NB4 (cell line): ENCODE measurements around the gene AGBL1.

Experiments
- DNase-seq: peaks from one replicate; pipeline ENCODE4 v3.0.0; 2010; ENCODE audit warnings: low read depth
- H3K4me3 ChIP-seq: one replicate; pipeline ENCODE4 v1.5.1; 2011; ENCODE audit warnings: mild to moderate bottlenecking, low read depth, low read length, moderate library complexity
- CTCF ChIP-seq: IDR thresholded peaks from one replicate; pipeline ENCODE4 v1.5.1; 2012; ENCODE audit warnings: low read depth, low read length
- MYC ChIP-seq: IDR thresholded peaks from 2 replicates; pipeline ENCODE4 v1.6.1; 2011; ENCODE audit warnings: low read depth, low read length
- POLR2A ChIP-seq: IDR thresholded peaks from 2 replicates; pipeline ENCODE4 v1.6.1; 2011; ENCODE audit warnings: mild to moderate bottlenecking; ENCODE audit not compliant: insufficient read length; ENCODE audit errors: extremely low read depth
- TF ChIP-seq, protein P1 (sequence below): IDR thresholded peaks from 2 replicates; pipeline ENCODE4 v1.6.1; 2011; ENCODE audit warnings: low read depth, low read length

Gene AGBL1

DNA sequence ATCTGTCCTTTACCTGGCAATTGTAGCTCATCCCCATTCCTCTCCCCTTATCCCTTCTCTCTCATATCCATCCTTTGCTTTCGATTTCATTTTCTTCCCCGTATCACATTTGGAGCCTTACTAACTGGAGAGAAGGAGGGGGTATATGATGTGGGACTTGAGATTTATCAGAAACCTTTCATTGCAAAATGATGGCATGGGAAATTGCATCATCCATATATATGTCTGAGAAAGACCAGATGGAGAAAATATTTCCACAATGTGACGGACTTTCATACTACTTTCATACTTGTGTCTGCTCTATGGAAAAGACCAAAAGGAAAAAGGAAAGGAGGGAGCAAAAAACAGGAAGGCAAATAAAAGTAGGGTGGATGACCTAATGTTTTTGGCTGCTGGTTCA, 675.2 kb downstream of the AGBL1 start:
- no peak overlapping the region for H3K4me3 ChIP-seq
- TF ChIP-seq, protein P1, sequence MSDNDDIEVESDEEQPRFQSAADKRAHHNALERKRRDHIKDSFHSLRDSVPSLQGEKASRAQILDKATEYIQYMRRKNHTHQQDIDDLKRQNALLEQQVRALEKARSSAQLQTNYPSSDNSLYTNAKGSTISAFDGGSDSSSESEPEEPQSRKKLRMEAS = no peak
- no peak for DNase-seq

DNA sequence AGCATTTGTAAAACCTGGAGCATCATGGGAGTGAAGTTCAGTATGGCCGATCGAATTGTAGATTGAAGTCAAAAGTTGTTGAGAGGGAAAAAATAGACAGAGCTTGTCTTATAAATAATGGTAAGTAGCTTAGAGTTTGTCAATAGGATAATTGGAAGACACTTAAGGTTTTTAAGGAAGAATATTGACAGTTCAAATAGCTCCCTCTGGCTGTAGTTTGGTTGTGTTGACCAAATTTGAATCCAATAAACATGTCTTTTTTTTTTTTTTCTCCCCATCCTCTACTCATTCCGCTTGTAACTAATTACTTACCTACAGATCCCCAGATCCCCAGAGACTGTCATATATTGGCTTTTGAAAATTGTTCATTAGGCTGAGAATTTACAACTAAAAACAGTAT, 677.0 kb downstream of the AGBL1 start:
- no peak overlapping the region for H3K4me3 ChIP-seq
- TF ChIP-seq MYC (no peak), CTCF (no peak), POLR2A (no peak)
- TF ChIP-seq, protein P1 = no peak
- no peak for DNase-seq

GRCh38 chr15:86759800-86760523, 680.3 kb downstream of the AGBL1 start:
- no peak for DNase-seq
- no peak overlapping the region for H3K4me3 ChIP-seq
- TF ChIP-seq CTCF (no peak), MYC (no peak), POLR2A (no peak)
- TF ChIP-seq, protein P1 = no peak

DNA sequence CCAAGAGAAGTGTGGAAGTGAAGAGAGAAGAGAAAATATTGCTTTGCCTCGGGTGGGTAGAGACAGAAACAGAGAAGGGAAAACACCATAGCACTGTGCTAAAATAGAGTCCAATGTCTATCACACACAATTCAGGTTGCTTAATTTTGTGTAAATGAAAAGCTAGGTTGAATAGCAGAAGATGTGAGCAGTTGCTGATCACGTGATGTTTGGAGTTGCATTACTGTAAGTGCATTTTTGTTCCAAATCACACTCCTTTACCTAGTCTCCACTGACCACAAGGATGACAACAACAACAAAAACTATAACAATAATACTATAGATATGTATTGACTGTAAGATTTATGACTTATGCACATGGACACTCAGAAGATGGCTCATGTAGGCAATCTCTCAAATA, 683.2 kb downstream of the AGBL1 start:
- DNase-seq = no peak
- no peak overlapping the region for H3K4me3 ChIP-seq
- TF ChIP-seq CTCF (no peak), POLR2A (no peak), MYC (no peak)
- TF ChIP-seq, protein P1 = no peak

DNA sequence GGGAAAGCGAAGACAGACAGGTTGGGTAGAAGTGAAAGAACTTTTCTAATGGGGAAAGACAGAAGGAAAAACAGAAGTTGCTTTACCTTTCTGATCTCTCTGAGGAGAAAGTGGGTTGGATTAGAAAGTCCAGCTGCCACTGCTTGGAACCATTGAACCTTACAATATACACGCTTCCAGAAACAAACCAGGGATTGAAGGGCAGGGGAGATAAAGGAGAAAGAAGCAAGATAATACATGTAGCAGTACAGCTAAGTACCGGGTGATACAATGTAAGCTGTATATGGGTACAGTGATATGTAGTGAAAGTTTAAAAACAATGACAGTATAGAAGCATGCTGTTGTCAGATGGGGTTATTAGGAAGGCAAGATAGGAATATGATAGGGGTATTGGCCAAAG, 684.4 kb downstream of the AGBL1 start:
- DNase-seq = no peak
- TF ChIP-seq, protein P1 = no peak
- TF ChIP-seq MYC (no peak), CTCF (no peak), POLR2A (no peak)
- H3K4me3 ChIP-seq = no peak overlapping the region

DNA sequence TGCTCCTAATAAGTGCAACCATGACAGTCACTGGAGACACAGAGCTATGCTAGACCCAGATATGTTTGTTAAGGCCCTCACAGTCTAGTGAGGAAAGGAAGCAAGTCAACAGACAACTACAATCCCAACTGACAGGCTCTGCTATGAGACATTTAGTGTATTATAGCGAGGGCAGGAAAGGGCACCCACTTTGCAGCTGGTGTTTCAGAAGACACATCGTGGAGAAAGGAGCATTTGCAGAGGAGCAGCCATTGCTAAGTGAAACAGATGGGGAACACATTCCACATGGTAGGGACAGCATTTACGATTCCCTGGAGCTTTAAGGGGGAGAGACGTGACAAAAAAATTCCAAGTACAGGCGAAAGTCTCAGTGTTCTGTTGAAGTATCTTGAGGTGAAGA, 685.6 kb downstream of the AGBL1 start:
- TF ChIP-seq CTCF (no peak), POLR2A (no peak), MYC (no peak)
- TF ChIP-seq, protein P1 = no peak
- DNase-seq = no peak

More for the DNA sequence above, 685.6 kb downstream of the AGBL1 start:
- no peak overlapping the region for H3K4me3 ChIP-seq
